D341Med (cell line): ENCODE data around the gene GPHA2.
"Not testable (repeated sequence)": the region's sequence is repeated elsewhere in the genome, so short reads cannot be mapped to it uniquely, and the experiment has no call there.

ENCODE experiments used
- DNase-seq: peaks from one replicate; pipeline ENCODE4 v3.0.0; 2012; ENCODE audit warnings: low spot score

Gene GPHA2

GRCh38 chr11:64935359-64936081 lies at the start of gene GPHA2:
Gene GPHA2, minus strand, starts transcription at chr11:64935893. Its CDS starts 433 bp downstream, at chr11:64935460.
- no peak for DNase-seq

DNA sequence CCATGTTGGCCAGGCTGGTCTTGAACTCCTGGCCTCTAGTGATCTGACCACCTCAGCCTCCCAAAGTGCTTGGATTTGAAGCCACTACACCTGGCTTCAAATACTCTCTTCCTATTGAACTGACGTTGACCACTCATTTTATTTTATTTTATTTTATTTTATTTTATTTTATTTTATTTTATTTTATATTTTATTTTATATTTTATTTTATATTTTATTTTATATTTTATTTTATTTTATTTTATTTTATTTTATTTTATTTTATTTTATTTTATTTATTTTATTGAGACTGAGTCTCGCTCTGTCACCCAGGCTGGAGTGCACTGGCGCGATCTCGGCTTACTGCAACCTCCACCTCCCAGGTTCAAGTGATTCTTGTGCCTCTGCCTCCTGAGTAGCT lies 47.6 kb upstream of the GPHA2 start:
- not testable (repeated sequence) for DNase-seq

GRCh38 chr11:64976651-64977050 lies 41.0 kb upstream of the GPHA2 start:
- DNase-seq: no peak

DNA sequence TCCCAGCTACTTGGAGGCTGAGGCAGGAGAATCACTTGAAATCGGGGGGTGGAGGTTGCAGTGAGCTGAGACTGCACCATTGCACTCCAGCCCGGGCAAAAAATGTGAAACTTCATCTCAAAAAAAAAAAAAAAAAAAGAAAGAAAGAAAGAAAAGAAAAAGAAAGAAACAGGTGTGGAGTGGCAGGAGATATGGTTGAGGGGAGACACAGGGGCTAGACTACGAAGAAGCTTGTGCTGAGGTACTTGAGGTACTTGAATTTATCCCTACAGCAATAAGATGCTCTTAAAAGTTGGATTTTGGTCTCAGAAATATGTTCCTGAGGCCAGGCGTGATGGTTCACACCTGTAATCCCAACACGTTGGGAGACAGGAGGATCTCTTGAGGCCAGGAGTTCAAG lies 38.4 kb upstream of the GPHA2 start:
- no peak for DNase-seq

GRCh38 chr11:64971421-64972233 lies 35.9 kb upstream of the GPHA2 start, which contains the start of gene MAJIN:
Gene MAJIN, minus strand, starts transcription at chr11:64972108. Its CDS starts 12,703 bp downstream, at chr11:64959405.
- DNase-seq: no peak

- DNase-seq: no peak
Observed at GRCh38 chr11:64970731-64971151, 35.0 kb upstream of the GPHA2 start.

GRCh38 chr11:64969209-64969608 lies 33.5 kb upstream of the GPHA2 start:
- DNase-seq: no peak

- no peak for DNase-seq
Observed at GRCh38 chr11:64967375-64967774, 31.7 kb upstream of the GPHA2 start.

DNA sequence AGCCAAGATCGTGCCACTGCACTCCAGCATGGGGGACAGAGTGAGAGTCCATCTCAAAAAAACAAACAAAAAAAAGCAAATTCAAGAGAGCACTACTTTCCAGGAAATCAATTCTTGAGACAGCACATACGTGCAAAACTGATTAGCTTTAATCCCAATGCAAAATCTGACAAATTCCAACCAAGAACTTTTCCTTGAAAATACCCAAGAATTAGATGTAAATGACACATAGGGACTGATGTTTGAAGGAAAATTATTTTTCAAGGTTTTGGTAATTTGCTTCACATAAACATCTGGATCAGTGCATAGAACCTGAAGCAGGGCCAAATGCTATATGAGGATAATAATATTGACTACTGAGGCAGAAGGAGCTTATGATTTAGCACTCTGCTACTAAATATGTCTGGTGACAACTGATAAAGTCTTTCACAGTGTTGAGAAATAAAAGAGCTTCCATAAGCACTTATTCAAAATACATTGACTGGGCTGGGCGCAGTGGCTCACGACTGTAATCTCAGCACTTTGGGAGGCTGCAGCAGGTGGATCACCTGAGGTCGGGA lies 27.5 kb upstream of the GPHA2 start:
- DNase-seq: no peak

GRCh38 chr11:64960719-64961118 lies 25.0 kb upstream of the GPHA2 start:
- no peak for DNase-seq

- no peak for DNase-seq
Observed at GRCh38 chr11:64959498-64959897, 23.8 kb upstream of the GPHA2 start.

DNA sequence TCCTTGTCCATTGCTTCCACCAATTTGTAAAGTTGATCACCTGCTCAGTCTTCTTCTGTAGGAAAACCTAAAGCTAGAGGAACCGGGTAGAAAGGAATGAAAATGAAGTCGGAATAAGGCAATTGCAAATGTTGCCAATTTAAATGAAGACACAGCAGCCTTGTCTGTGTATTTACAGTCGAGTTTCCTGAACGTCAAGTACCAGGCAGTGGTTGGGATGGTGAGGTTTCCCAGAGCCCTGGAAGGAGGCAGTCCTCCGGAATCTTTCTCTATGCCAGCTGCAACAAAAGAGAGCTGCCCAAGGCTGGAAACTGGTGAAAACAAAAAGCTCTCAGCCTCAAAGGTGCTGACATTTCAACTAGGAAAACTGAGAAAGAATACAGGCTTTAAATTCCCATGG lies 18.5 kb upstream of the GPHA2 start:
- DNase-seq: no peak

GRCh38 chr11:64951529-64951928 lies 15.8 kb upstream of the GPHA2 start:
- no peak for DNase-seq

GRCh38 chr11:64947208-64947814 lies 11.6 kb upstream of the GPHA2 start:
- DNase-seq: no peak

GRCh38 chr11:64936539-64936938 lies 846 bp upstream of the GPHA2 start:
- no peak for DNase-seq

GRCh38 chr11:64934682-64935358 lies 873 bp downstream of the GPHA2 start:
- DNase-seq: no peak

GRCh38 chr11:64933935-64934681 lies 1.6 kb downstream of the GPHA2 start:
- DNase-seq: no peak

DNA sequence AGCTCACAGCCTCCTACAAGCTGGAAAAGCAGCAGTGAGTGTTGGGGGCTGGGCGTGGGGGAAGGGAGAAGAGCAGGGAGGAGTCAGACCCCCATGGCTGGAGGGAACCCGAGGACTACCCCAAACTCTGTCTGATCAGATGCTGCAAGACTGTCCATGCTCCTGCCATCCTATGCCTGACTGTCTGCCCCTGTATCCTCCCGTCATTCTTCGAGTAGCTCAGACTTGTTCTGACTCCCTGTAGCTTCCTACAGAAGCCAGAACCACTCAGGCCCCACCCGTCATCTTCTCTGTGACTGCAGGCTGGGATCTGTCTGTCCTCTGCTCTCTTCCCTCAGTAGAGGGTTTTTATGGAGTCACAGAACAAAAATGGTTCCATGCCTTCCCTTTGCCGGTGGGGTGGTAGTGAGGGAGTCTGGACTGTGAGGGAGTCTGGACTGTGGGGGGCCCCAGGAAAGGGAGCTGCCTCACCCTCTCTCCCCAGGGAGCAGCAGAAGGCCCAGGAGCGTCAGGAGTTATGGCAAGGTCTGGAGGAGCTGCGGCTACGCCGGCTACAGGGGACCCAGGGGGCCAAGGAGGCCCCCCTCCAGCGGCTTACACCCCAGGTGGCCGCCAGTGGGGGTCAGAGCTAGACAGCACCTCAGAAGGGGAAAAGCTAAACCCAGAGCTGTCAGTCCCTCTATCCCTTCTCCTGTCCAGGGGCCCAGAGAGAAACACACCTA lies 2.3 kb downstream of the GPHA2 start:
- DNase-seq: no peak

- DNase-seq: no peak
Observed at GRCh38 chr11:64932324-64932723, 3.4 kb downstream of the GPHA2 start.

- no peak for DNase-seq
Observed at GRCh38 chr11:64931290-64931689, 4.4 kb downstream of the GPHA2 start.

DNA sequence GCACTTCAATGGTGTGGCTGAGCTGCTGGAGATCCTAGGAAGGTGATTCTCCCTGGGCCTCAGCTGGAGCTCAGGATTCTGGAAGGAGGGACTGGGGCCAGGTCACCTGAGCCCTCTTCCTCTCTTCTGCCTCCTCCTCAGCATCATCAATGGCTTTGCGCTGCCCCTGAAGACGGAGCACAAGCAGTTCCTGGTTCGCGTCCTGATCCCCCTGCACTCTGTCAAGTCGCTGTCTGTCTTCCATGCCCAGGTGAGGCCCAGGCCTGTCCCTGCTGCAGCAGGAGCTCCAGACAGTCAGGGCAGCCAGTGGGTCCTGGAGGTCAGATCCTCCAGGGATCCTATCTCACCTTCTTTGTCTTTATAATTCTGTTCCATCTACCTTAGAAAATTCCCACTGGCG lies 5.4 kb downstream of the GPHA2 start:
- DNase-seq: no peak
